Measurements from ENCODE around the gene CUL4A. TPM values are rescaled to one million over a fixed set of nuclear protein-coding genes. Genes with fewer than 3 reads are reported as not detected.
A peak's percentile ranks its signal among the peaks of the same experiment; 100 is the strongest.
"Not testable (repeated sequence)": the region's sequence is repeated elsewhere in the genome, so short reads cannot be mapped to it uniquely, and the experiment has no call there.

CUL4A gene
- total RNA-seq, 1 experiment from 2014 or later, result 173 TPM

GRCh38 chr13:113296823-113297369 is 87.5 kb downstream of the CUL4A start, which contains the start of gene LAMP1:
Gene LAMP1 (plus strand): TSS chr13:113297239. CDS start chr13:113297435, 196 bp downstream.
- in situ Hi-C loops (cut with HindIII; ENCODE audit: low pct_unique_long_range_greater_than_20kb, low sequenced_read_pairs), result no loop called here
- peak; percentile 84 for DNase-seq (ENCODE audit: low read depth, low spot score)

- in situ Hi-C loops (cut with HindIII; ENCODE audit: low pct_unique_long_range_greater_than_20kb, low sequenced_read_pairs), result no loop called here
- DNase-seq (ENCODE audit: low read depth, low spot score), result peak; percentile 31
Measured at GRCh38 chr13:113297370-113298042, 88.1 kb downstream of the CUL4A start.

GRCh38 chr13:113298043-113298945 is 88.9 kb downstream of the CUL4A start:
- in situ Hi-C loops (cut with HindIII; ENCODE audit: low pct_unique_long_range_greater_than_20kb, low sequenced_read_pairs), result no loop called here
- peak; percentile 28 for DNase-seq (ENCODE audit: low read depth, low spot score)

- in situ Hi-C loops (cut with HindIII; ENCODE audit: low pct_unique_long_range_greater_than_20kb, low sequenced_read_pairs), result no loop called here
- no peak for DNase-seq (ENCODE audit: low read depth, low spot score)
Measured at GRCh38 chr13:113299951-113300350, 90.5 kb downstream of the CUL4A start.

- in situ Hi-C loops (cut with HindIII; ENCODE audit: low pct_unique_long_range_greater_than_20kb, low sequenced_read_pairs), result no loop called here
- no peak for DNase-seq (ENCODE audit: low read depth, low spot score)
Measured at GRCh38 chr13:113302986-113303385, 93.6 kb downstream of the CUL4A start.

- no peak for DNase-seq (ENCODE audit: low read depth, low spot score)
- in situ Hi-C loops (cut with HindIII; ENCODE audit: low pct_unique_long_range_greater_than_20kb, low sequenced_read_pairs), result no loop called here
Measured at GRCh38 chr13:113304121-113304520, 94.7 kb downstream of the CUL4A start.

- in situ Hi-C loops (cut with HindIII; ENCODE audit: low pct_unique_long_range_greater_than_20kb, low sequenced_read_pairs), result no loop called here
- no peak for DNase-seq (ENCODE audit: low read depth, low spot score)
Measured at GRCh38 chr13:113305208-113305607, 95.8 kb downstream of the CUL4A start.

- DNase-seq (ENCODE audit: low read depth, low spot score), result no peak
- in situ Hi-C loops (cut with HindIII; ENCODE audit: low pct_unique_long_range_greater_than_20kb, low sequenced_read_pairs), result no loop called here
Measured at GRCh38 chr13:113307491-113307890, 98.1 kb downstream of the CUL4A start.

- in situ Hi-C loops (cut with HindIII; ENCODE audit: low pct_unique_long_range_greater_than_20kb, low sequenced_read_pairs), result no loop called here
Measured at GRCh38 chr13:113309473-113309872, 100.1 kb downstream of the CUL4A start.

GRCh38 chr13:113314112-113314511 is 104.7 kb downstream of the CUL4A start:
- in situ Hi-C loops (cut with HindIII; ENCODE audit: low pct_unique_long_range_greater_than_20kb, low sequenced_read_pairs); DNase-seq (ENCODE audit: low read depth, low spot score): not testable (repeated sequence)

More at GRCh38 chr13:113309473-113309872, 100.1 kb downstream of the CUL4A start:
- DNase-seq (ENCODE audit: low read depth, low spot score), result no peak

- DNase-seq (ENCODE audit: low read depth, low spot score); in situ Hi-C loops (cut with HindIII; ENCODE audit: low pct_unique_long_range_greater_than_20kb, low sequenced_read_pairs): not testable (repeated sequence)
Measured at GRCh38 chr13:113314895-113315470, 105.6 kb downstream of the CUL4A start.

GRCh38 chr13:113315992-113316391 is 106.6 kb downstream of the CUL4A start:
- no peak for DNase-seq (ENCODE audit: low read depth, low spot score)
- in situ Hi-C loops (cut with HindIII; ENCODE audit: low pct_unique_long_range_greater_than_20kb, low sequenced_read_pairs), result no loop called here

Small RNA genes within 50 kb of the gene (small RNA-seq; reads per million reads assigned to genes)
- gene AL137002.1, result 0 reads per million in 2 experiments
- 0 reads per million in 2 experiments for gene MIR8075

Other genes with a start within 250 kb of the CUL4A start
- gene MCF2L, start 240.4 kb upstream of the CUL4A start, total RNA-seq (2014; rRNA removed; shearing (Covaris generic)), result 8.9 and 10.8 TPM in 2 replicates
- not detected in 2 replicates for gene F7, start 103.8 kb upstream of the CUL4A start, total RNA-seq (2014; rRNA removed; shearing (Covaris generic))
- not detected in 2 replicates for gene F10, start 86.8 kb upstream of the CUL4A start, total RNA-seq (2014; rRNA removed; shearing (Covaris generic))
- gene PROZ, start 51.0 kb upstream of the CUL4A start, total RNA-seq (2014; rRNA removed; shearing (Covaris generic)), result not detected in 2 replicates
- 93.4 and 95.9 TPM in 2 replicates for gene PCID2, start 944 bp upstream of the CUL4A start, total RNA-seq (2014; rRNA removed; shearing (Covaris generic))
- gene LAMP1, start 87.6 kb downstream of the CUL4A start, total RNA-seq (2014; rRNA removed; shearing (Covaris generic)), result 264 and 275 TPM in 2 replicates
- gene GRTP1, start 154.5 kb downstream of the CUL4A start, total RNA-seq (2014; rRNA removed; shearing (Covaris generic)), result 3.2 and 4.9 TPM in 2 replicates
- gene ADPRHL1, start 243.9 kb downstream of the CUL4A start, total RNA-seq (2014; rRNA removed; shearing (Covaris generic)), result 0.53 and 0.80 TPM in 2 replicates

Data from SK-MEL-5 (cell line).